Measurements from ENCODE around the gene PPEF1. TPM values are rescaled to one million over a fixed set of nuclear protein-coding genes. Genes with fewer than 3 reads are reported as not detected.
A peak's percentile ranks its signal among the peaks of the same experiment; 100 is the strongest.

Gene PPEF1
- total and polyA plus RNA-seq, 7 donors = 0.04 to 0.38 (median 0.18) TPM; not detected in 2

DNA sequence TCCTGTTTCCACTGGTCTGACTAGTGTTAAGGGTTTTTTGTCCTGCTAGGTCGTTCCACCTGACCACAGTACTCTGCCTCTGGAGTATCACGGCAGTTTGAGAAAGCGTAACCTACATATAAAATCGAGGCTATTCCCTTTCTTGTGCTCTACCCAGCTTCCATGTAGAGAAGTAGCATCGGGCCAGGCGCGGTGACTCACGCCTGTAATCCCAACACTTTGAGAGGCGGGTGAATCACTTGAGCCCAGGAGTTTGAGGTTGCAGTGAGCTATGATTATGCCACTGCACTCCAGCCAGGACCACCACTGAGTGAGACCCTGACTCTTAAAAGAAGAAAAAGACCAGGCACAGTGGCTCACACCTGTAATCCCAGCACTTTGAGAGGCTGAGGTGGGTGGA is 7.5 kb downstream of the PPEF1 start:
- H3K9me3 ChIP-seq = peaks cover 3% of the 10 kb centered on the region
- H3K36me3 ChIP-seq (ENCODE audit: insufficient read depth in 1 of 2, low read depth in 1 of 2) = no peaks in the 10 kb centered on the region
- TF ChIP-seq, protein P1, sequence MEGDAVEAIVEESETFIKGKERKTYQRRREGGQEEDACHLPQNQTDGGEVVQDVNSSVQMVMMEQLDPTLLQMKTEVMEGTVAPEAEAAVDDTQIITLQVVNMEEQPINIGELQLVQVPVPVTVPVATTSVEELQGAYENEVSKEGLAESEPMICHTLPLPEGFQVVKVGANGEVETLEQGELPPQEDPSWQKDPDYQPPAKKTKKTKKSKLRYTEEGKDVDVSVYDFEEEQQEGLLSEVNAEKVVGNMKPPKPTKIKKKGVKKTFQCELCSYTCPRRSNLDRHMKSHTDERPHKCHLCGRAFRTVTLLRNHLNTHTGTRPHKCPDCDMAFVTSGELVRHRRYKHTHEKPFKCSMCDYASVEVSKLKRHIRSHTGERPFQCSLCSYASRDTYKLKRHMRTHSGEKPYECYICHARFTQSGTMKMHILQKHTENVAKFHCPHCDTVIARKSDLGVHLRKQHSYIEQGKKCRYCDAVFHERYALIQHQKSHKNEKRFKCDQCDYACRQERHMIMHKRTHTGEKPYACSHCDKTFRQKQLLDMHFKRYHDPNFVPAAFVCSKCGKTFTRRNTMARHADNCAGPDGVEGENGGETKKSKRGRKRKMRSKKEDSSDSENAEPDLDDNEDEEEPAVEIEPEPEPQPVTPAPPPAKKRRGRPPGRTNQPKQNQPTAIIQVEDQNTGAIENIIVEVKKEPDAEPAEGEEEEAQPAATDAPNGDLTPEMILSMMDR (IDR thresholded peaks at IDR 0.05) = no peak
- no peak overlapping the region for H3K27ac ChIP-seq
- 90 to 92% (median 90%) methylated on average over 9 of the region's 9 CpGs for WGBS, 3 donors
- H3K4me3 ChIP-seq = no peak overlapping the region
- no peaks in the 10 kb centered on the region for H3K27me3 ChIP-seq (ENCODE audit: insufficient read depth in 3 of 3, low read length in 2 of 3)
- intact Hi-C loops (cut with DNase I) = no loop called here
- DNase-seq (no peak), ATAC-seq (no peak)
- no peaks in the 10 kb centered on the region for H3K4me1 ChIP-seq

DNA sequence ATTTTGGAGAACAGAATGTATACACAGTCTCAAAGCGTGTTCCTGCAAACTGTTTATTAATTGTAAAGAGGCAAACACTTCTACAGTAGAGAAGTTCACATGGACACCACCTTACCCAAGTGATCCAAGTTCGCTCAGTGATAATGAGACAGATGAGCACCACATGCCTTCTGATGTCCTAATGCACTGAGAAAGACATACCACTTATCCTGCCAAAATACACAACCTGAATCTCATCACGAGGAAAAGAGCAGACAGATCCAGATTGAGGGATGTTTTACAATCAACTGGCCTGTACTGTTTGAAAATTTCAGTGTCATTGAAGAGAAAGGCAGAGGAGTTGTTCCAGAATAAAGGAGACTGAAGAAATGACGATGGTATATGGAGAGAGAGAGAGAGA is 12.4 kb downstream of the PPEF1 start:
- H3K9me3 ChIP-seq = no peaks in the 10 kb centered on the region
- H3K27ac ChIP-seq = no peak overlapping the region
- intact Hi-C loops (cut with DNase I) = no loop called here
- TF ChIP-seq, protein P1 (IDR thresholded peaks at IDR 0.05) = no peak
- no peaks in the 10 kb centered on the region for H3K4me1 ChIP-seq
- H3K4me3 ChIP-seq = no peak overlapping the region
- H3K36me3 ChIP-seq (ENCODE audit: insufficient read depth in 1 of 2, low read depth in 1 of 2) = no peaks in the 10 kb centered on the region
- ATAC-seq (no peak), DNase-seq (no peak)
- WGBS, 3 donors = 68 to 88% (median 82%) methylated on average over 4 of the region's 4 CpGs
- H3K27me3 ChIP-seq (ENCODE audit: insufficient read depth in 3 of 3, low read length in 2 of 3) = no peaks in the 10 kb centered on the region

DNA sequence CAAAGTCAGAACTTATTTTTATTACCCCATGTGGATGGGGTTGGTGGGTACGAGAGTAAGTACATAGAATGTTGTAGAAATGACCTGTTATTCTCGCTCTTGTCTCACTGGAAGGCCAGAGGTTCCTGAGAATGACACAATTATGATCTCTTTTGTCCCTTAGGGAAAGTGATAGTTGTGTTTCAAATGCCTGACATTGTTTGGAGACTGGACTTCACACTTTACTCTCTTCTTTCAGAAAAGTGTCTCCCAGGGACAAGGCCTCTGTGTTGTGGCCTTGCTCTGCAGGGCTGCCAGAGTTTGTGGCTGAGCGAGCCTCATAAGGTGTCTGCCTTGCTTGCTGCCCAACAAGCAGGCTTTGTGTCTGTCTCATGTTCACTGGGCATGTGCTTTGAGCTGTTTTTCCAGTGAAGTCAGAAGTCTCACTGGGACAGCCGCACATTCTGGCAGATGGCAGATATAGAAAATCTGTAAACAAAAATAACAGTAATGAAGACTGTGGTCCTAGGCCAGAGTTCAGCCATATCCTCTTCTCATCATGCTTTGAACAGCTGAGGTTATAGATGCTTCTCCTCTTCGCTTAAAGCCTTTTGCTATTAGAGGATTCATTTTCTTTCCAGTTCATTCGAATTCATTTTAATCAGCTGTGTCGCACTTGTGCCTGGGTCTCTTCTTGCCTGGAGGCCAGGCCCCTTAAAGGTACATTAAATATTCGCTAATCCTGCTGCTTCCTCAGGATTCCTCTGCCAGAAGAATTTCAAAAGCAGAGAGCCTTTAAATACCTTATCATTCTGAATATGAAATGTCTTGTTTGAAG is 14.4 kb downstream of the PPEF1 start:
- Histone ChIP-seq H3K9me3 (no peaks in the 10 kb centered on the region), H3K27me3 (ENCODE audit: insufficient read depth in 3 of 3, low read length in 2 of 3) (no peaks in the 10 kb centered on the region), H3K36me3 (ENCODE audit: insufficient read depth in 1 of 2, low read depth in 1 of 2) (no peaks in the 10 kb centered on the region), H3K27ac (peak overlapping the region; percentile 60), H3K4me3 (no peak overlapping the region), H3K4me1 (no peaks in the 10 kb centered on the region)
- intact Hi-C loops (cut with DNase I) = no loop called here
- DNase-seq (no peak), ATAC-seq (peak; percentile 56 to 83 (median 72))
- WGBS, 3 donors = 43 to 48% (median 44%) methylated on average over 8 of the region's 8 CpGs
- TF ChIP-seq, protein P1 (IDR thresholded peaks at IDR 0.05) = no peak

DNA sequence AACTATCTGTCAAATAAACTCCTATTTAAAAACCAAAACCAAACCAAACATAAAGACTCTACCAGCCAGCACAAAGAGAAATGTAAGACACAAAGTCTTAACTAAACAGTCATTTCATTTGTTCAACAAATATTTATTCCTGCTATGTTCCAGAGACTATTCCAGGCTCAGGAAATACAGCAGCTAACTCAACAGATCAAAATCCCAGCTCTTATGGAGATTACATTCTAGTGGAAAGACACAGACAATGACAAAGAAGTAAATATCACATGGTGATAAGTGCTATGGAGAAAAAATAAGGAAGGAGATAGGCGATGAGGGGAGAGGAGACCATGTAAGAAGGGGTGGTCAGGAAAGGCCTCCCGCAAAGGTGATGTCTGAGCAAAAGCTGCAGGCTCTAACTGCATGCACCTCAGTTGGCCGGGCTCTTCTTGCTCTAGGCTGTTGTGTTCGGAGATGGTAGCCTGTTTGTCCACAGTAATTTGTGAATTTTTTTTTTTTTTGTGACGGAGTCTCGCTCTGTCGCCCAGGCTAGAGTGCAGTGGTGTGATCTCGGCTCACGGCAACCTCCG is 15.1 kb downstream of the PPEF1 start:
- no peak for DNase-seq
- H3K27me3 ChIP-seq (ENCODE audit: insufficient read depth in 3 of 3, low read length in 2 of 3) = no peaks in the 10 kb centered on the region
- no peaks in the 10 kb centered on the region for H3K4me1 ChIP-seq
- no peak overlapping the region for H3K4me3 ChIP-seq
- intact Hi-C loops (cut with DNase I) = no loop called here
- TF ChIP-seq, protein P1 (IDR thresholded peaks at IDR 0.05) = no peak
- H3K9me3 ChIP-seq = no peaks in the 10 kb centered on the region
- 92 to 97% (median 97%) methylated on average over 7 to 10 of the region's 10 CpGs for WGBS, 3 donors
- peak overlapping the region; percentile 60 for H3K27ac ChIP-seq
- no peak for ATAC-seq
- no peaks in the 10 kb centered on the region for H3K36me3 ChIP-seq (ENCODE audit: insufficient read depth in 1 of 2, low read depth in 1 of 2)

All from psoas muscle (tissue), 8 donors.